ENCODE measurements around the gene PHOSPHO2. TPM values are rescaled to one million over a fixed set of nuclear protein-coding genes. Genes with fewer than 3 reads are reported as not detected.
A peak's percentile ranks its signal among the peaks of the same experiment; 100 is the strongest.

Gene PHOSPHO2
- total RNA-seq, 3 donors from 2014 or later: 9.1 to 17.4 (median 16.2) TPM

- intact Hi-C loops (cut with DNase I; ENCODE audit: low total_unique reads): no loop called here
- no peak for DNase-seq (ENCODE audit: low spot score in 2 of 2)
Observed at GRCh38 chr2:169704160-169704708, 10.0 kb downstream of the PHOSPHO2 start.

GRCh38 chr2:169705927-169706326, 11.7 kb downstream of the PHOSPHO2 start:
- intact Hi-C loops (cut with DNase I; ENCODE audit: low total_unique reads): no loop called here
- DNase-seq (ENCODE audit: low spot score in 2 of 2): no peak
- TF ChIP-seq, protein P1, sequence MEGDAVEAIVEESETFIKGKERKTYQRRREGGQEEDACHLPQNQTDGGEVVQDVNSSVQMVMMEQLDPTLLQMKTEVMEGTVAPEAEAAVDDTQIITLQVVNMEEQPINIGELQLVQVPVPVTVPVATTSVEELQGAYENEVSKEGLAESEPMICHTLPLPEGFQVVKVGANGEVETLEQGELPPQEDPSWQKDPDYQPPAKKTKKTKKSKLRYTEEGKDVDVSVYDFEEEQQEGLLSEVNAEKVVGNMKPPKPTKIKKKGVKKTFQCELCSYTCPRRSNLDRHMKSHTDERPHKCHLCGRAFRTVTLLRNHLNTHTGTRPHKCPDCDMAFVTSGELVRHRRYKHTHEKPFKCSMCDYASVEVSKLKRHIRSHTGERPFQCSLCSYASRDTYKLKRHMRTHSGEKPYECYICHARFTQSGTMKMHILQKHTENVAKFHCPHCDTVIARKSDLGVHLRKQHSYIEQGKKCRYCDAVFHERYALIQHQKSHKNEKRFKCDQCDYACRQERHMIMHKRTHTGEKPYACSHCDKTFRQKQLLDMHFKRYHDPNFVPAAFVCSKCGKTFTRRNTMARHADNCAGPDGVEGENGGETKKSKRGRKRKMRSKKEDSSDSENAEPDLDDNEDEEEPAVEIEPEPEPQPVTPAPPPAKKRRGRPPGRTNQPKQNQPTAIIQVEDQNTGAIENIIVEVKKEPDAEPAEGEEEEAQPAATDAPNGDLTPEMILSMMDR (IDR thresholded peaks at IDR 0.05): no peak
- no peak for TF ChIP-seq POLR2A (IDR thresholded peaks at IDR 0.05)

More at GRCh38 chr2:169704160-169704708, 10.0 kb downstream of the PHOSPHO2 start:
- TF ChIP-seq, protein P1 (IDR thresholded peaks at IDR 0.05): no peak
- no peak for TF ChIP-seq POLR2AphosphoS5 (IDR thresholded peaks at IDR 0.05)
- TF ChIP-seq POLR2A (IDR thresholded peaks at IDR 0.05): no peak
- Histone ChIP-seq H3K4me3 (no peak overlapping the region), H3K9me3 (no peaks in the 10 kb centered on the region), H3K27me3 (no peaks in the 10 kb centered on the region), H3K36me3 (no peaks in the 10 kb centered on the region), H3K27ac (peak overlapping the region; percentile 8 to 48), H3K4me1 (no peaks in the 10 kb centered on the region)

DNA sequence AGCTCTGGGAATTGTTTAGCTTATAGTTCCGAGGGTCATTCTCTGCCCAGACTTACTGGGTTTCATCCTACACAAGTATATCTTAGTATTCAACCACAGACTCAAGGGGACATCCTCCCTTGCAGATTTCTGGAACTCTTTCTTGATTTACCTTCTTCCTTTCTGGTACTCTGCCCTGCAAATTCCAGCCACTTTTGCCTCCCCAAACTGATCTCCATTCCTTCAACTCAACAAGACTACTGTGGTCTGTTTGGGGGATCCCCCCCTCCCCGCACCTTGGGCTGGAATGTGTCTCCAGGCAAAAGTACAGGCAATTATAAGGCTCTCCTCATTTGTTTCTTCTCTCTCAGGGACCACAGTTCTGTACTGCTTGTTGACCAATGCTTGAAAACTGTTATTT, 13.4 kb downstream of the PHOSPHO2 start:
- no peak for DNase-seq (ENCODE audit: low spot score in 2 of 2)
- no peaks in the 10 kb centered on the region for H3K27me3 ChIP-seq
- H3K36me3 ChIP-seq: no peaks in the 10 kb centered on the region
- TF ChIP-seq, protein P1 (IDR thresholded peaks at IDR 0.05): no peak
- no peak for TF ChIP-seq POLR2AphosphoS5 (IDR thresholded peaks at IDR 0.05)
- no peak for TF ChIP-seq POLR2A (IDR thresholded peaks at IDR 0.05)
- intact Hi-C loops (cut with DNase I; ENCODE audit: low total_unique reads): no loop called here
- no peak overlapping the region for H3K4me3 ChIP-seq
- H3K27ac ChIP-seq: no peak overlapping the region
- no peaks in the 10 kb centered on the region for H3K4me1 ChIP-seq
- H3K9me3 ChIP-seq: no peaks in the 10 kb centered on the region

More at GRCh38 chr2:169705927-169706326, 11.7 kb downstream of the PHOSPHO2 start:
- H3K27ac ChIP-seq: peak overlapping the region; percentile 4
- H3K27me3 ChIP-seq: no peaks in the 10 kb centered on the region
- H3K9me3 ChIP-seq: no peaks in the 10 kb centered on the region
- no peaks in the 10 kb centered on the region for H3K4me1 ChIP-seq
- no peak overlapping the region for H3K4me3 ChIP-seq
- no peaks in the 10 kb centered on the region for H3K36me3 ChIP-seq

DNA sequence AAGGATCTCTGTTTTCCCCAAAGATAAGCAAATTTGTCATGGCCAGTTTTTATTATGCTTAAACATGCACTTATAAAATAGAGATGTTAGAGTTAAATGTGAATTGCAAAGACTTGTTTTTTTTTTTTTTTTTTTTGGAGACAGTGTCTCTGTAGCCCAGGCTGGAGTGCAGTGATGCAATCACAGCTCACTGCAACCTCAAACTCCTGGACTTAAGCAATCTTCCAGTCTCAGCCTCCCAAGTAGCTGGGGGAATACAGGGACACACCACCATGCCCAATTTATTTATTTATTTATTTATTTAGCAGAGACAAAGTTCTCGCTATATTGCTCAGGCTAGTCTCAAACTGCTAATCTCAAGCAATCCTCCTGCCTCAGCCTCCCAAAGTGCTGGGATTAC, 15.1 kb downstream of the PHOSPHO2 start:
- Histone ChIP-seq H3K4me1 (no peaks in the 10 kb centered on the region), H3K9me3 (no peaks in the 10 kb centered on the region), H3K36me3 (no peaks in the 10 kb centered on the region), H3K4me3 (no peak overlapping the region), H3K27me3 (no peaks in the 10 kb centered on the region), H3K27ac (no peak overlapping the region)
- intact Hi-C loops (cut with DNase I; ENCODE audit: low total_unique reads): no loop called here
- no peak for DNase-seq (ENCODE audit: low spot score in 2 of 2)
- no peak for TF ChIP-seq POLR2A (IDR thresholded peaks at IDR 0.05)
- no peak for TF ChIP-seq POLR2AphosphoS5 (IDR thresholded peaks at IDR 0.05)
- TF ChIP-seq, protein P1 (IDR thresholded peaks at IDR 0.05): no peak

GRCh38 chr2:169709981-169710380, 15.7 kb downstream of the PHOSPHO2 start:
- Histone ChIP-seq H3K4me3 (no peak overlapping the region), H3K27me3 (no peaks in the 10 kb centered on the region), H3K9me3 (no peaks in the 10 kb centered on the region), H3K27ac (no peak overlapping the region), H3K36me3 (no peaks in the 10 kb centered on the region), H3K4me1 (no peaks in the 10 kb centered on the region)
- TF ChIP-seq, protein P1 (IDR thresholded peaks at IDR 0.05): no peak
- TF ChIP-seq POLR2A (IDR thresholded peaks at IDR 0.05) (no peak), POLR2AphosphoS5 (IDR thresholded peaks at IDR 0.05) (no peak)
- intact Hi-C loops (cut with DNase I; ENCODE audit: low total_unique reads): no loop called here
- DNase-seq (ENCODE audit: low spot score in 2 of 2): no peak
